ENCODE results near the gene DEXI.
"Not testable (repeated sequence)": the region's sequence is repeated elsewhere in the genome, so short reads cannot be mapped to it uniquely, and the experiment has no call there.

The DEXI gene

GRCh38 chr16:10968498-10968897 is 26.2 kb upstream of the DEXI start:
- DNase-seq (ENCODE audit: low read depth), result no peak

GRCh38 chr16:10967986-10968385 is 25.7 kb upstream of the DEXI start:
- no peak for DNase-seq (ENCODE audit: low read depth)

GRCh38 chr16:10966559-10966958 is 24.3 kb upstream of the DEXI start:
- not testable (repeated sequence) for DNase-seq (ENCODE audit: low read depth)

GRCh38 chr16:10966129-10966528 is 23.9 kb upstream of the DEXI start:
- DNase-seq (ENCODE audit: low read depth), result no peak

- DNase-seq (ENCODE audit: low read depth), result no peak
Measured at GRCh38 chr16:10965440-10966061, 23.3 kb upstream of the DEXI start.

- peak; percentile 53 for DNase-seq (ENCODE audit: low read depth)
Measured at GRCh38 chr16:10964891-10965326, 22.6 kb upstream of the DEXI start.

GRCh38 chr16:10964039-10964890 is 22.0 kb upstream of the DEXI start:
- DNase-seq (ENCODE audit: low read depth), result peak; percentile 80

GRCh38 chr16:10961231-10961630 is 19.0 kb upstream of the DEXI start:
- no peak for DNase-seq (ENCODE audit: low read depth)

GRCh38 chr16:10959161-10959560 is 16.9 kb upstream of the DEXI start:
- no peak for DNase-seq (ENCODE audit: low read depth)

GRCh38 chr16:10957771-10958482 is 15.7 kb upstream of the DEXI start:
- no peak for DNase-seq (ENCODE audit: low read depth)

- DNase-seq (ENCODE audit: low read depth), result no peak
Measured at GRCh38 chr16:10954903-10955302, 12.6 kb upstream of the DEXI start.

- no peak for DNase-seq (ENCODE audit: low read depth)
Measured at GRCh38 chr16:10951026-10951425, 8.8 kb upstream of the DEXI start.

- no peak for DNase-seq (ENCODE audit: low read depth)
Measured at GRCh38 chr16:10950393-10950792, 8.1 kb upstream of the DEXI start.

GRCh38 chr16:10949424-10949970 is 7.2 kb upstream of the DEXI start:
- no peak for DNase-seq (ENCODE audit: low read depth)

GRCh38 chr16:10947211-10947787 is 5.0 kb upstream of the DEXI start:
- DNase-seq (ENCODE audit: low read depth), result no peak

GRCh38 chr16:10946308-10946707 is 4.0 kb upstream of the DEXI start:
- DNase-seq (ENCODE audit: low read depth), result no peak

GRCh38 chr16:10945065-10945787 is 3.0 kb upstream of the DEXI start:
- no peak for DNase-seq (ENCODE audit: low read depth)

GRCh38 chr16:10944249-10945064 is 2.2 kb upstream of the DEXI start, which contains the start of gene CLEC16A:
TSS of gene CLEC16A (plus strand) at chr16:10944564. CDS start at chr16:10944718, 154 bp downstream.
- peak; percentile 95 for DNase-seq (ENCODE audit: low read depth)

- no peak for DNase-seq (ENCODE audit: low read depth)
Measured at GRCh38 chr16:10943064-10943353, 741 bp upstream of the DEXI start.

- not testable (repeated sequence) for DNase-seq (ENCODE audit: low read depth)
Measured at GRCh38 chr16:10941935-10942351, 325 bp downstream of the DEXI start.

Data from activated T-cell treated with anti-CD3 and anti-CD28 coated beads for 24 hours (primary cell).